K562 (cell line): ENCODE measurements around the gene GMDS. TPM values are rescaled to one million over a fixed set of nuclear protein-coding genes. Genes with fewer than 3 reads are reported as not detected.
A peak's percentile ranks its signal among the peaks of the same experiment; 100 is the strongest.

Source experiments
- ATAC-seq: fragments of 200-7000 bp; cut with Tn5 transposase; 3 replicates; pipeline ENCODE4 v1.9.1; 2020; ENCODE audit warnings: moderate library complexity
- BruUV-seq: library from RNA; stranded (reverse); fragments of 400-500 nt; replicated peaks from 2 replicates; lab custom pipeline; 2021; lab: Mats Ljungman, UMichigan
- CTCF ChIA-PET: fragments of 300-600 bp; formaldehyde crosslinking; extraction: SDS; loops from one replicate; lab custom pipeline; 2021; ENCODE audit warnings: low intra/inter-chr PET ratio; lab: Yijun Ruan, JAX
- POLR2A ChIA-PET: fragments of 300-600, 350-650 bp; sonication (Branson Sonifier 250); formaldehyde crosslinking; extraction: SDS; loops from one replicate; lab custom pipeline; 2021; ENCODE audit warnings: antibody characterized with exemption, inconsistent platforms; lab: Yijun Ruan, JAX
- DNase-seq, 4 experiments: peaks; one replicate each; pipeline versions ENCODE4 v3.0.0 to v3.0.0-alpha.2; 2011 to 2018; ENCODE audit warnings: low spot score in 3 of 4, mixed read lengths in 3 of 4; ENCODE audit errors: extremely low read depth in 1 of 4
- FAIRE-seq: peaks from 2 replicates; lab custom pipeline; 2011; peaks lifted over from hg19 to GRCh38; lab: Jason Lieb, UNC
- H2AFZ ChIP-seq: 2 replicates; pipeline ENCODE4 v1.6.0; 2011; ENCODE audit warnings: low read depth, low read length, control low read depth, inconsistent platforms
- H3K27ac ChIP-seq: fragments of 200-600 bp; 3 replicates; pipeline ENCODE4 v1.8.0; 2011; ENCODE audit warnings: low read depth, mild to moderate bottlenecking, control low read depth, inconsistent platforms, low read length, moderate library complexity, mixed read lengths; ENCODE audit errors: extremely low read depth
- H3K27me3 ChIP-seq, 2 experiments: fragments of 300-600 bp in 1 of 2; 2 replicates in 1 of 2; 3 replicates in 1 of 2; pipeline versions ENCODE4 v1.6.0 to v1.8.0; 2011; ENCODE audit warnings: inconsistent platforms in 2 of 2, low read length in 2 of 2, mild to moderate bottlenecking in 1 of 2, mixed read lengths in 1 of 2, moderate library complexity in 1 of 2; ENCODE audit not compliant: control insufficient read depth in 2 of 2, insufficient read depth in 2 of 2
- H3K36me3 ChIP-seq: fragments of 300-600 bp; 3 replicates; pipeline ENCODE4 v1.8.0; 2011; ENCODE audit warnings: mild to moderate bottlenecking, low read length, inconsistent platforms; ENCODE audit not compliant: control insufficient read depth, insufficient read depth
- H3K4me1 ChIP-seq, 2 experiments: fragments of 200-600 bp in 1 of 2; replicated peaks in 1 of 2; 2 replicates in 1 of 2; 3 replicates in 1 of 2; pipeline versions ENCODE4 v1.5.1 to v1.8.0; 2011; ENCODE audit warnings: inconsistent platforms in 2 of 2, low read length in 2 of 2, mild to moderate bottlenecking in 1 of 2, mixed read lengths in 1 of 2, moderate library complexity in 1 of 2; ENCODE audit not compliant: control insufficient read depth in 2 of 2, insufficient read depth in 2 of 2
- H3K4me2 ChIP-seq: 2 replicates; pipeline ENCODE4 v1.6.1; 2011; ENCODE audit warnings: low read length, control low read depth, inconsistent platforms, mixed read lengths; ENCODE audit not compliant: insufficient read depth
- H3K4me3 ChIP-seq: fragments of 200-600 bp; sonication (generic), shearing (Covaris generic); 2 replicates; pipeline ENCODE4 v1.5.1; 2016; ENCODE audit warnings: control low read depth, inconsistent platforms
- H3K79me2 ChIP-seq: fragments of 200-600 bp; 3 replicates; pipeline ENCODE4 v1.8.0; 2011; ENCODE audit warnings: low read length, inconsistent platforms; ENCODE audit not compliant: control insufficient read depth, insufficient read depth
- H3K9ac ChIP-seq, 2 experiments: 2 replicates each; pipeline versions ENCODE4 v1.6.0 to v1.6.1; 2011; ENCODE audit warnings: low read depth in 2 of 2, low read length in 2 of 2, control low read depth in 1 of 2, inconsistent platforms in 1 of 2, mild to moderate bottlenecking in 1 of 2, mixed read lengths in 1 of 2; ENCODE audit not compliant: insufficient read depth in 1 of 2
- H3K9me1 ChIP-seq: one replicate; pipeline ENCODE4 v1.6.0; 2011; ENCODE audit warnings: inconsistent platforms, mild to moderate bottlenecking, low read length, moderate library complexity; ENCODE audit not compliant: control insufficient read depth, insufficient read depth
- H3K9me3 ChIP-seq: replicated peaks from 2 replicates; pipeline ENCODE4 v1.5.1; 2011; ENCODE audit warnings: low read depth, low read length, inconsistent platforms; ENCODE audit not compliant: control insufficient read depth, insufficient read depth
- H4K20me1 ChIP-seq: replicated peaks from 2 replicates; pipeline ENCODE4 v1.6.1; 2011; ENCODE audit warnings: low read length, inconsistent platforms, mixed read lengths; ENCODE audit not compliant: control insufficient read depth, insufficient read depth
- PTTG1 ChIP-seq: fragments of 450-650 bp; IDR thresholded peaks from 2 replicates; pipeline ENCODE4 v1.6.1; 2016; ENCODE audit warnings: low read depth, mild to moderate bottlenecking, missing genetic modification characterization, missing compliant biosample characterization
- SREBF2 ChIP-seq: sonication (generic); formaldehyde crosslinking; IDR thresholded peaks from 2 replicates; pipeline ENCODE4 v1.4.0; 2020; ENCODE audit warnings: mild to moderate bottlenecking, missing genetic modification reagents
- WGBS: fragments of 100-300 bp; shearing (Covaris generic); methylation state at CpG from one replicate; pipeline ENCODE4 v1.1.6; 2016; ENCODE audit warnings: low coverage, mixed read lengths; ENCODE audit not compliant: insufficient coverage; ENCODE audit errors: missing lambda C conversion rate; 5-methylcytosine and 5-hydroxymethylcytosine counted together
- in situ Hi-C: fragments of 300-500 bp; cut with MboI; formaldehyde crosslinking; loops from 4 replicates; pipeline ENCODE4 v1.15.0; 2018; ENCODE audit warnings: inconsistent platforms, mixed read lengths
- intact Hi-C: fragments of 100-400 bp; cut with micrococcal nuclease; formaldehyde crosslinking; loops from 2 replicates; pipeline ENCODE4 v1.14.2; 2022
- polyA plus RNA-seq, 8 experiments: library from polyadenylated mRNA; depleted of rRNA in 4 of 8; stranded (reverse) in 5 of 8; unstranded in 3 of 8; fragments of >200 nt; fragmentation: Nextera tagmentation in 2 of 8; fragmentation: Illumina TruSeq in 1 of 8; extraction: Ambion mirVana in 2 of 8; extraction: Trizol in 1 of 8; gene quantifications; 2 replicates each; pipeline versions ENCODE4 v1.2.1 to v1.2.3, GENCODE V29; 2011 to 2014; ENCODE audit warnings: inconsistent platforms in 1 of 8, missing spikeins in 1 of 8
- total RNA-seq, 7 experiments: library from RNA; depleted of rRNA in 6 of 7; stranded (reverse); fragments of >200 nt in 6 of 7; fragmentation: Illumina TruSeq in 2 of 7; extraction: Trizol in 2 of 7; gene quantifications; 2 replicates each; pipeline versions ENCODE4 v1.2.1 to v1.2.3, GENCODE V29; 2011 to 2021; ENCODE audit warnings: low replicate concordance in 1 of 7
- TF ChIP-seq, protein P1 (sequence below): IDR thresholded peaks from 2 replicates; pipeline ENCODE4 v1.6.1; 2011; ENCODE audit warnings: borderline replicate concordance, low read depth, mild to moderate bottlenecking, moderate library complexity, low read length; ENCODE audit not compliant: insufficient read depth, poor library complexity, severe bottlenecking

Gene GMDS
- total and polyA plus RNA-seq, 9 of the 15 experiments (the other 6 are each of a cell fraction or from before 2014, with no cell fraction given): 0.48 to 31.8 (median 13.4) TPM

DNA sequence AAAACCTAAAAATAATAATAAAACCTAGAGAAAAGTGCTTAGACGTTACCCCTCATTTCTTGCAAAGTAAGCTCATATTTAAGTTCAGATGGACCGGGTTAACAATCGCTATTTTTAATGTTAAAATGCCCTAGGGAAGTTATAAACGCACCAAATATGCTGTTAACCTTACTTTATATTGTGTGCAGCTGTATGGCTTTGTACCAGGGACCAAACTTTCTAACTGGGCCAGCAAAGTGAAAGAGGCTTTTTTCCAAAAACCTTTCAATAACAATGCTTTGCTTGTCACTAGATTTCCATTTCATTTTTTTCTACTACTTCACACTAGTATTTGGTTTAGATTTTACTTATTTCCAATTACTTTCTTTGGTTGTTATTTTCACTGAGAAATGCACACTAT, 387.2 kb downstream of the GMDS start:
- ChIA-PET CTCF (no interaction called here), POLR2A (interaction anchor here (0.7 kb wide), 2 partner anchors 10 to 22 kb away, joined by 3 read pairs; no protein-coding TSS in a partner anchor)
- Histone ChIP-seq H3K36me3 (no peaks in the 10 kb centered on the region), H2AFZ (no peak overlapping the region), H3K27ac (no peak overlapping the region), H3K9ac (no peak overlapping the region), H3K79me2 (no peaks in the 10 kb centered on the region), H3K4me1 (no peaks in the 10 kb centered on the region), H3K9me3 (no peaks in the 10 kb centered on the region), H3K27me3 (peaks cover 4 to 5% of the 10 kb centered on the region in 2 experiments; a peak in 2 of 5 replicates), H4K20me1 (no peaks in the 10 kb centered on the region), H3K4me3 (no peak overlapping the region), H3K9me1 (no peaks in the 10 kb centered on the region), H3K4me2 (no peak overlapping the region)
- FAIRE-seq (peak; percentile 67), ATAC-seq (no peak), DNase-seq (no peak)
- intact Hi-C loops: no loop called here
- WGBS: 2% methylated on average over 4 of the region's 4 CpGs
- no TSS peak for BruUV-seq
- no peak for TF ChIP-seq SREBF2 (CRISPR knock-in tag)
- in situ Hi-C loops: no loop called here

DNA sequence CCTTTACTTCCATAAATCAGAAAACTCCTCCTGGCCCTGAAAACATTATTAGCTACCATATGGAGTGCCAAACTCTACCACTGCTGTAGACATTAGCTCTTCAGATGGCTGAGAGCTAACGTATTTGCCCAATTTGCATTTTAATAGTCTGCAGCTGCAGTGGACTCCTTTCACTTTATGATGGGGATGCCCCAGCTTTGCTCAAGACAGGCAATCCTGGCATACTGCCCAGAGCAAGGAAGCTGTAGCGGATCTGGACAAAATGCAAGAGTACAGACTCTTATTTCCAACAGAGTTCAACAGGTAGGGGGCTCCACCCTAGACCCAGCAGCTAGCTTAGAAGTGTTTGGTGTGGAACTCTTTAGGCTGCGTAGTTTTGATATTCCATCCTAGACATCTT, 389.0 kb downstream of the GMDS start:
- no TSS peak for BruUV-seq
- ChIA-PET POLR2A (no interaction called here), CTCF (no interaction called here)
- Histone ChIP-seq H4K20me1 (no peaks in the 10 kb centered on the region), H3K79me2 (no peaks in the 10 kb centered on the region), H3K36me3 (no peaks in the 10 kb centered on the region), H2AFZ (no peak overlapping the region), H3K4me3 (no peak overlapping the region), H3K9me3 (no peaks in the 10 kb centered on the region), H3K9ac (no peak overlapping the region), H3K27ac (no peak overlapping the region), H3K4me1 (no peaks in the 10 kb centered on the region), H3K27me3 (peaks cover 8 to 16% of the 10 kb centered on the region in 2 experiments), H3K4me2 (no peak overlapping the region), H3K9me1 (no peaks in the 10 kb centered on the region)
- DNase-seq (no peak), FAIRE-seq (no peak), ATAC-seq (no peak)
- in situ Hi-C loops (no loop called here), intact Hi-C loops (no loop called here)
- WGBS: 2% methylated on average over 3 of the region's 3 CpGs
- TF ChIP-seq, protein P1, sequence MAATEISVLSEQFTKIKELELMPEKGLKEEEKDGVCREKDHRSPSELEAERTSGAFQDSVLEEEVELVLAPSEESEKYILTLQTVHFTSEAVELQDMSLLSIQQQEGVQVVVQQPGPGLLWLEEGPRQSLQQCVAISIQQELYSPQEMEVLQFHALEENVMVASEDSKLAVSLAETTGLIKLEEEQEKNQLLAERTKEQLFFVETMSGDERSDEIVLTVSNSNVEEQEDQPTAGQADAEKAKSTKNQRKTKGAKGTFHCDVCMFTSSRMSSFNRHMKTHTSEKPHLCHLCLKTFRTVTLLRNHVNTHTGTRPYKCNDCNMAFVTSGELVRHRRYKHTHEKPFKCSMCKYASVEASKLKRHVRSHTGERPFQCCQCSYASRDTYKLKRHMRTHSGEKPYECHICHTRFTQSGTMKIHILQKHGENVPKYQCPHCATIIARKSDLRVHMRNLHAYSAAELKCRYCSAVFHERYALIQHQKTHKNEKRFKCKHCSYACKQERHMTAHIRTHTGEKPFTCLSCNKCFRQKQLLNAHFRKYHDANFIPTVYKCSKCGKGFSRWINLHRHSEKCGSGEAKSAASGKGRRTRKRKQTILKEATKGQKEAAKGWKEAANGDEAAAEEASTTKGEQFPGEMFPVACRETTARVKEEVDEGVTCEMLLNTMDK: peak; percentile 39
- no peak for TF ChIP-seq PTTG1 (tag)
